Epithelial cell of proximal tubule (primary cell): ENCODE measurements around the gene EPM2A. TPM values are rescaled to one million over a fixed set of nuclear protein-coding genes. Genes with fewer than 3 reads are reported as not detected.

Experiments
- DNase-seq: peaks from one replicate; pipeline ENCODE4 v3.0.0-alpha.2; 2011; ENCODE audit warnings: low read depth
- H3K4me3 ChIP-seq: 2 replicates; pipeline ENCODE4 v1.5.1; 2011; ENCODE audit warnings: low read depth, mild to moderate bottlenecking, low read length
- total RNA-seq: library from RNA; depleted of rRNA; stranded (reverse); fragments of >200 nt; gene quantifications from 2 replicates; pipeline ENCODE4 v1.2.3, GENCODE V29; 2015
- TF ChIP-seq, protein P1 (sequence below): conservative IDR thresholded peaks from 2 replicates; pipeline ENCODE4 v1.5.1; 2012; ENCODE audit warnings: low read depth, mild to moderate bottlenecking, low read length

EPM2A gene
- 3.0 and 6.2 TPM in 2 replicates for total RNA-seq

DNA sequence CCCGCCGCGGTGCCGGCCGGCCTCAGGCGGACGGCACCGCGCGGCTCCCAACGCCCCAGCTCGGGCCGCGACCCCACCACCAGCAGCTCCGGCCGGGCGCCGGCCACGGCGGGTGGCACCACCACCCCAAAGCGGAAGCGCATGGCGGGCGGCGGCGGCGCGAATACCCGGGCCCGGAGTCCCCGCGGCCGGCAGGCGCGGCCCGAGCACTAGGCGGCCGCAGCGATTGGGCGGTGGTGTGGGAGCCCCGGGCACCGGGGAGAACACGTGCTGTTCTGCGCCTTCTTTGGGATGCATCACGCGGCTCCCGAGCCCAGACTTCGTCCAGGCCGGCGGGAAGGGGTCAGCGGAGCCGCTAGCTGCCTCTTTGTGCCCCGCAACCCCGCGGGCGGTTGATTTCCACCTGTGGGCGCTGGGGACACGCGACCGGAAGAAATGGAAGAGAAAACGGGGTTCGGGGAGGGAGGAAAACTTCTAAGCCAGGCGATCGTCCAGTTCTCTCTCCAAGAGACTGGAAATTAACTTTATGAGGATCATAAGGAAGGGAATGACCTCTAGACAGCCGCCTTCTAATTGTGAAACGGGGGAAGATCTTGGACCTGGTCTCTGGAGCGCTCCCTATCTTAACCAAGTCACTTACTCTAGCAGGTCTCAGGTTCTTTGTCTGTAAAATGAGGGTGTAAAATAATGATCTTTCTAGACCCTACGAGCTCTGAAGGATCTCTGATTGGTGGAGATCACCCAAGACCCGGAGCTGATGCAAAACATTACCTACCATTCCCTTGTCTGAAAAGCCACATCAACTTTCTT, at the start of gene EPM2A:
Gene EPM2A, minus strand, starts transcription at position 165 of the 810 bp plus-strand sequence. Its CDS starts 22 bp downstream, at position 143.
- no peak for DNase-seq
- peak within 1 kb of the TSS; percentile 77 for H3K4me3 ChIP-seq
- TF ChIP-seq, protein P1, sequence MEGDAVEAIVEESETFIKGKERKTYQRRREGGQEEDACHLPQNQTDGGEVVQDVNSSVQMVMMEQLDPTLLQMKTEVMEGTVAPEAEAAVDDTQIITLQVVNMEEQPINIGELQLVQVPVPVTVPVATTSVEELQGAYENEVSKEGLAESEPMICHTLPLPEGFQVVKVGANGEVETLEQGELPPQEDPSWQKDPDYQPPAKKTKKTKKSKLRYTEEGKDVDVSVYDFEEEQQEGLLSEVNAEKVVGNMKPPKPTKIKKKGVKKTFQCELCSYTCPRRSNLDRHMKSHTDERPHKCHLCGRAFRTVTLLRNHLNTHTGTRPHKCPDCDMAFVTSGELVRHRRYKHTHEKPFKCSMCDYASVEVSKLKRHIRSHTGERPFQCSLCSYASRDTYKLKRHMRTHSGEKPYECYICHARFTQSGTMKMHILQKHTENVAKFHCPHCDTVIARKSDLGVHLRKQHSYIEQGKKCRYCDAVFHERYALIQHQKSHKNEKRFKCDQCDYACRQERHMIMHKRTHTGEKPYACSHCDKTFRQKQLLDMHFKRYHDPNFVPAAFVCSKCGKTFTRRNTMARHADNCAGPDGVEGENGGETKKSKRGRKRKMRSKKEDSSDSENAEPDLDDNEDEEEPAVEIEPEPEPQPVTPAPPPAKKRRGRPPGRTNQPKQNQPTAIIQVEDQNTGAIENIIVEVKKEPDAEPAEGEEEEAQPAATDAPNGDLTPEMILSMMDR, result peak; percentile 2

DNA sequence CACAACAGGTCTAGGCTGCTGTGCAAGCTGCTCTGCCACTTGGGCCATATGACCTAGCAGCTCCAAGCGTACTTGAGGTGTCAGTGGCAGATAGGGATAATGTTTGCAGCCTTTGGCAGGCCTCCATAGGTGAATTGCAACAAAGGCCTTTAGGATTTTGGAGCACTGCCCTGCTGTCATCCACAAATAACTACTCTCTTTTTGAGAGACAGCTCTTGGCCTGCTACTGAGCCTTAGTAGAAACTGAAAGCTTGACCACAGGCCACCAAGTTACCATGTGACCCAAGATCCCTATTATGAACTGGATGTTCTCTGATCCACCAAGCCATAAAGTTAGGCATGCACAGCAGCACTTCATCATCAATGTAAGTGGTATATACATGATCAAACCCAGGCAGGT, 49.4 kb upstream of the EPM2A start:
- no peak overlapping the region for H3K4me3 ChIP-seq
- TF ChIP-seq, protein P1, result no peak
- DNase-seq, result no peak

DNA sequence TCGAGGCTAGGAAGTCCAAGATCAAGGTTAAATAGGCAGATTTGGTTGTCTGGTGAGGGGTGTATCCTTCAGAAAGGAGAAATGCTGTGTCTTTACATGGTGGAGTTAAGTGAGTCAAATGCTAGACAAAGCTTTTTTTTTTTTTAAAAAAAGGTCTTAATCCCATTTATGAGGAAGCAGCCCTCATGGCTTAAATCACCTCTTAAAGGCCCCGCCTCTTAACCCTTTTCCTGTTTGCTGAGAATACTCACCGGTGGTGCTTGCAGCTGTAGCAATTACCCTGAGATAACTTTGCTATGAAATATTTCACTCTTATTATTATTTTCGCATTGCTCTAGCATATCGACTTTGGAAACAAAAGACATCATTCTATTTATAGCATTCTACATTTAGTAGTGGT, 48.5 kb upstream of the EPM2A start:
- no peak overlapping the region for H3K4me3 ChIP-seq
- TF ChIP-seq, protein P1, result no peak
- no peak for DNase-seq

DNA sequence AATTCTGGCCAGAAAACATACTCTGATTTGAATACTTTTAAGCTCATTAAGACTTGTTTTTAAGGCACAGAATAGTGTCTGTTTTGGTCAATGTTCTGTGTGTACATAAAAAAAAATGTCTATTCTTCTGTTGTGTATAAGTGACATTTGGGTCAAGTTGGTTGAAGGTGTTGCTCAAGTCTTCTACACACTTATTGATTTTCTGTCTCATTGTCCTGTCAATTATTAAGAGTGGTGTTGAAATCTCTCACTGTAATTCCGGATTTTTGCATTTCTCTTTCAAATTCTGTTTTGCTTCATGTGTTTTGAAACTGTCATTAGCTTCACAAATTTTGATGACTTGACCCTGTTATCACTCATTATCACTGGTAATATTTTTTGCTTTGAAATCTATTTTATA, 37.5 kb upstream of the EPM2A start:
- TF ChIP-seq, protein P1, result no peak
- no peak overlapping the region for H3K4me3 ChIP-seq
- no peak for DNase-seq

DNA sequence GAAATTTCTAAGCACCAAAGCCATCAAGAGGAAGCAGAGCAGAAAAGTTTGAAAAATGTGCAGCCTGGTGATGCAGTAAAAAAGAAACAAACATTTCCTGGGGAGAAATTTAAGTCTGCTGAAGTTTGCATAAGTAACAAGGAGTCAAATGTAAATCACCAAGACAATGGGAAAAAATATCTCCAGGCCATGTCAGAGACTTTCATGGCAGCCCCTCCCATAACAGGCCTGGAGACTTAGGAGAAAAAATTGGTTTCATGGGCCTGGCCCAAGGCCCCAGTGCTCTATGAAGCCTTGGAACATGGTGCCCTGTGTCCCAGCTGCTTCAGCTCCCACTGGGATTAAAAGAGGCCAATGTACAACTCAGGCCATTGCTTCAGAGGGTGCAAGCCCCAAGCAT, 30.1 kb upstream of the EPM2A start:
- TF ChIP-seq, protein P1, result no peak
- DNase-seq, result no peak
- no peak overlapping the region for H3K4me3 ChIP-seq

DNA sequence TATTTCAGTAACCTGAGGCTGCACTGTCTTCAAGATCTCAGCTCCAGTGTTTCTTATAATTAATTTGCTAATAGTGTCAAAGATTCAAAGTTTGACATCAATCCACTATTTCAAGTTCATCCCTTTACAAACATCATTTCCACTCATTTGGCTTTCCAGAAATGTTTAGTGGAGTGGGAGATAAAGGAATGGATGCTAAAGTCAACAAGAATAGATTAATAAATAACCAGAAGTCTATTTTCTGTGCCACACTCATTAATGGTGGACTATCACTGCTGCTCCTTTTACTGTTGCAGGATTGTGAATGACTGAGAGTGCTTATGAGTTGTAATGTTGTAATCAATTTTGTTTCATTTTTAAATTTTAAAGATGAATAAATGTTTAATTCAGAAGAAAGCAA, 28.4 kb upstream of the EPM2A start:
- TF ChIP-seq, protein P1, result no peak
- no peak for DNase-seq

DNA sequence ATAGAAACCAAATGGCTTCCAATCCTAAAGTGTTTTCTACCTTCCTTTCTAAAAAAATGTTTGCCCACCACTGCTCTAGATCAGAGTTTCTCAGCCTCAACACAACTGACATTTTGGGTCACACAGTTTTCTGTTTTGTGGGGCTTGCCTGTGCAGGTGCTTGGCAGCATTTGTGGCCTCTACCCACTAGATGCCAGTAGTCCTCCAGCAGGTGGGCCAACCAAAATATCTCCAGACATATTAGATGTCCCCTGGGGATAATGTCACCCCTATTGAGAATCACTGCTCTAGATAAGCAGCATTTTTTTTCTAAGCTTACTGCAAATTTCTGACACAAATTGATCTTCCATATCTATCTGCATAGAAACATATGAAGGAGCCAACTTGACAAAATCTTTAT, 26.3 kb upstream of the EPM2A start:
- TF ChIP-seq, protein P1, result peak; percentile 30
- no peak overlapping the region for H3K4me3 ChIP-seq
- DNase-seq, result no peak

More for the DNA sequence above, 28.4 kb upstream of the EPM2A start:
- H3K4me3 ChIP-seq, result no peak overlapping the region
